Loucy (cell line): Measurements from ENCODE around the gene ELAVL1.

ENCODE experiments used
- H2AFZ ChIP-seq: fragments of 200-600 bp; sonication (generic); 2 replicates; pipeline ENCODE4 v1.6.0; 2016; ENCODE audit warnings: antibody characterized with exemption, mild to moderate bottlenecking, low read length, moderate library complexity
- H3F3A ChIP-seq: fragments of 200-600 bp; 2 replicates; pipeline ENCODE4 v1.6.0; 2016; ENCODE audit warnings: antibody characterized with exemption, low read depth, mild to moderate bottlenecking
- H3K27me3 ChIP-seq: fragments of 200-600 bp; sonication (generic); 2 replicates; pipeline ENCODE4 v1.6.1; 2014; ENCODE audit warnings: low read length, mild to moderate bottlenecking; ENCODE audit not compliant: insufficient read depth, poor library complexity, severe bottlenecking
- H3K36me3 ChIP-seq: fragments of 200-600 bp; sonication (generic); 2 replicates; pipeline ENCODE4 v1.6.1; 2016; ENCODE audit warnings: low read length; ENCODE audit not compliant: insufficient read depth
- H3K4me1 ChIP-seq: fragments of 200-600 bp; sonication (generic); 2 replicates; pipeline ENCODE4 v1.5.1; 2014; ENCODE audit warnings: low read length, mild to moderate bottlenecking; ENCODE audit not compliant: insufficient read depth, poor library complexity, severe bottlenecking
- H3K4me2 ChIP-seq: fragments of 200-600 bp; sonication (generic); 2 replicates; pipeline ENCODE4 v1.6.0; 2014; ENCODE audit warnings: antibody characterized with exemption, low read length, low read depth, mild to moderate bottlenecking; ENCODE audit not compliant: poor library complexity, severe bottlenecking
- H3K4me3 ChIP-seq: fragments of 200-600 bp; sonication (generic); 2 replicates; pipeline ENCODE4 v1.5.1; 2014; ENCODE audit warnings: low read length, mild to moderate bottlenecking, mixed read lengths; ENCODE audit not compliant: poor library complexity, severe bottlenecking
- H3K79me2 ChIP-seq: fragments of 200-600 bp; sonication (generic); 2 replicates; pipeline ENCODE4 v1.6.1; 2014; ENCODE audit warnings: low read length; ENCODE audit not compliant: insufficient read depth
- H3K9ac ChIP-seq: fragments of 200-600 bp; sonication (generic); 2 replicates; pipeline ENCODE4 v1.6.0; 2014; ENCODE audit warnings: mild to moderate bottlenecking, low read depth, low read length, moderate library complexity; ENCODE audit not compliant: poor library complexity, severe bottlenecking
- H3K9me2 ChIP-seq: fragments of 200-600 bp; sonication (generic); replicated peaks from 2 replicates; pipeline ENCODE4 v1.6.1; 2016; ENCODE audit warnings: low read depth, low read length, mixed read lengths
- H3K9me3 ChIP-seq: fragments of 200-600 bp; sonication (generic); 2 replicates; pipeline ENCODE4 v1.6.1; 2014; ENCODE audit warnings: mild to moderate bottlenecking, antibody characterized with exemption, low read length, low read depth; ENCODE audit not compliant: insufficient read depth
- H4K20me1 ChIP-seq: fragments of 200-600 bp; sonication (generic); 2 replicates; pipeline ENCODE4 v1.6.0; 2014; ENCODE audit warnings: antibody characterized with exemption, low read length, mild to moderate bottlenecking; ENCODE audit not compliant: insufficient read depth, poor library complexity, severe bottlenecking
- EZH2phosphoT487 ChIP-seq: fragments of 200-600 bp; IDR thresholded peaks from 2 replicates; pipeline ENCODE4 v1.6.1; 2018; ENCODE audit warnings: antibody characterized with exemption, mild to moderate bottlenecking, moderate library complexity, borderline replicate concordance
- TF ChIP-seq, protein P1 (sequence below): fragments of 200-600 bp; sonication (generic); conservative IDR thresholded peaks from 2 replicates; pipeline ENCODE4 v1.5.1; 2014; ENCODE audit warnings: mild to moderate bottlenecking, antibody characterized with exemption, low read length

Gene ELAVL1

GRCh38 chr19:7953060-7953459, 52.4 kb downstream of the ELAVL1 start:
- H3F3A ChIP-seq: no peaks in the 10 kb centered on the region
- no peak overlapping the region for H3K9ac ChIP-seq
- H2AFZ ChIP-seq: no peak overlapping the region
- H3K9me3 ChIP-seq: no peaks in the 10 kb centered on the region
- peaks cover 5% of the 10 kb centered on the region; the same call in 1 of the 2 replicates for H3K36me3 ChIP-seq
- H3K27me3 ChIP-seq: no peaks in the 10 kb centered on the region
- H3K79me2 ChIP-seq: no peaks in the 10 kb centered on the region
- H4K20me1 ChIP-seq: no peaks in the 10 kb centered on the region
- H3K9me2 ChIP-seq: no peaks in the 10 kb centered on the region
- H3K4me3 ChIP-seq: no peak overlapping the region
- H3K4me2 ChIP-seq: no peak overlapping the region
- H3K4me1 ChIP-seq: peaks cover 4% of the 10 kb centered on the region
- TF ChIP-seq EZH2phosphoT487: no peak
- TF ChIP-seq, protein P1, sequence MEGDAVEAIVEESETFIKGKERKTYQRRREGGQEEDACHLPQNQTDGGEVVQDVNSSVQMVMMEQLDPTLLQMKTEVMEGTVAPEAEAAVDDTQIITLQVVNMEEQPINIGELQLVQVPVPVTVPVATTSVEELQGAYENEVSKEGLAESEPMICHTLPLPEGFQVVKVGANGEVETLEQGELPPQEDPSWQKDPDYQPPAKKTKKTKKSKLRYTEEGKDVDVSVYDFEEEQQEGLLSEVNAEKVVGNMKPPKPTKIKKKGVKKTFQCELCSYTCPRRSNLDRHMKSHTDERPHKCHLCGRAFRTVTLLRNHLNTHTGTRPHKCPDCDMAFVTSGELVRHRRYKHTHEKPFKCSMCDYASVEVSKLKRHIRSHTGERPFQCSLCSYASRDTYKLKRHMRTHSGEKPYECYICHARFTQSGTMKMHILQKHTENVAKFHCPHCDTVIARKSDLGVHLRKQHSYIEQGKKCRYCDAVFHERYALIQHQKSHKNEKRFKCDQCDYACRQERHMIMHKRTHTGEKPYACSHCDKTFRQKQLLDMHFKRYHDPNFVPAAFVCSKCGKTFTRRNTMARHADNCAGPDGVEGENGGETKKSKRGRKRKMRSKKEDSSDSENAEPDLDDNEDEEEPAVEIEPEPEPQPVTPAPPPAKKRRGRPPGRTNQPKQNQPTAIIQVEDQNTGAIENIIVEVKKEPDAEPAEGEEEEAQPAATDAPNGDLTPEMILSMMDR: no peak

DNA sequence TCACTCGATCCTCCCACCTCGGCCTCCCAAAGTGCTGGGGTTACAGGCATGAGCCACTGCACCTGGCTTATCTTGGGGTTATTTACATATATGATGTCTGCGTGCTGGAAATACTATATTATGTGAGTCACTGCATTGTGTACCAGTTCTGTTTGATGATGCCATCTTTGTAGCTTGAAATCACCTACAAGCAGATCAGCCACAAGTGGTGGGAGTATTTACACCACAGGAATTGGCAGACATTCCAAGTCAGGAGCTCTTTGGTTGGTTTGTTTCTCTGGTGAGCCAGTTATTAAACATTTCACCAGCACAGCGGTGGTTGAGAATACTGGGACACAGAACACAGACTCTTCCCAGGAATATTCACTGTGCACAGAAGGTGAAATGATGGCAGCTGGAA, 57.5 kb downstream of the ELAVL1 start:
- TF ChIP-seq EZH2phosphoT487: no peak
- TF ChIP-seq, protein P1: no peak
- Histone ChIP-seq H3K27me3 (no peaks in the 10 kb centered on the region), H4K20me1 (no peaks in the 10 kb centered on the region), H3K9ac (no peak overlapping the region), H3K36me3 (no peaks in the 10 kb centered on the region), H3K79me2 (peaks cover 4% of the 10 kb centered on the region), H3K4me1 (peaks cover 9% of the 10 kb centered on the region), H3F3A (no peaks in the 10 kb centered on the region), H2AFZ (no peak overlapping the region), H3K4me2 (no peak overlapping the region), H3K9me3 (no peaks in the 10 kb centered on the region), H3K4me3 (no peak overlapping the region), H3K9me2 (no peaks in the 10 kb centered on the region)

GRCh38 chr19:7944177-7944761, 61.2 kb downstream of the ELAVL1 start:
- Histone ChIP-seq H3K4me3 (peak overlapping the region; percentile 80), H3F3A (no peaks in the 10 kb centered on the region), H2AFZ (peak overlapping the region; percentile 80), H3K9me2 (no peaks in the 10 kb centered on the region), H3K4me1 (peaks cover 6% of the 10 kb centered on the region), H3K9ac (peak overlapping the region; percentile 60), H3K79me2 (peaks cover 31% of the 10 kb centered on the region), H3K27me3 (no peaks in the 10 kb centered on the region), H3K4me2 (peak overlapping the region; percentile 89), H3K9me3 (no peaks in the 10 kb centered on the region), H3K36me3 (no peaks in the 10 kb centered on the region), H4K20me1 (no peaks in the 10 kb centered on the region)
- TF ChIP-seq, protein P1: peak; percentile 95
- no peak for TF ChIP-seq EZH2phosphoT487
